HG03064 (cell line): ENCODE measurements around the gene FARP1.
A peak's percentile ranks its signal among the peaks of the same experiment; 100 is the strongest.

Source experiments
- ATAC-seq: cut with Tn5 transposase; IDR thresholded peaks from one replicate; pipeline ENCODE4 v1.9.1; 2021; ENCODE audit warnings: low read depth; ENCODE audit not compliant: unreplicated experiment

The FARP1 gene

GRCh38 chr13:98471934-98472333 lies 329.0 kb downstream of the FARP1 start:
- ATAC-seq, result no peak

- ATAC-seq, result no peak
Measured at GRCh38 chr13:98473135-98473787, 330.4 kb downstream of the FARP1 start.

DNA sequence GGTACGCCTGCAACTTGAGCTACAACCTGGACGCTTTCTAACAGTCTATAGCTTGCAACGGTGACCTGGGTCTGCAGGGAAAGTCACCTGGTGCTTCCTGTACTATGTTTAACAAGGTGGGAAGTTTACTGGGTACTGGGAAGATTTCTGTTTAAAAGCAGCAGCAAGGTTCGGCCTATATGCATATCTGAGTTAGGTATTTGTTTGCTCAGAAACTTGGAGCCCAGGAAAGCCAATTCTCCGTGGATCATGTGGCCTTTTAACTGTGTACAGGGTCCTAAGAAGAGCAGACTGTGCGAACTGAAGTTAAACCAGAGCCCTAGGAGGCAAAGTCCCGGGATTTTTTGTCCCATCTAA lies 330.9 kb downstream of the FARP1 start:
- ATAC-seq, result no peak

GRCh38 chr13:98474292-98474691 lies 331.4 kb downstream of the FARP1 start:
- no peak for ATAC-seq

GRCh38 chr13:98474761-98475160 lies 331.9 kb downstream of the FARP1 start:
- no peak for ATAC-seq

DNA sequence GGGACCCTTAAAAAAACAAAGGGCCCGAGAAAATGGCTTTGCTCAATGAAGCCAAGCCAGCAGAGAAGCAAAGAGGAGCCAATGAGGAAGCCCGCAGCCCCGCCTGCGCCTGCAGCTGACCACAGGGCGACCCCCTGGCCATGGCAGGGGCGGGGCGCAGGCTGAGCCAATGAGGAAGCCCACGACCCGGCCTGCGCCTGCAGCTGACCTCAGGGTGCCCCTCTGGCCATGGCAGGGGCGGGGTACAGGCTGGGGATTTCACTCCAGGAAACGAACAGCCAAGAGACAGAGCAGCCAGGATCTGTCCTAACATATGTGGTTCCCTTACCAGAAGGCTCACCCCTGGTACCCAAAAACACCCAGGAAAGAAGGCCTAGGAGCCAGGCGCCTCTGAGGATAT lies 332.6 kb downstream of the FARP1 start:
- no peak for ATAC-seq

DNA sequence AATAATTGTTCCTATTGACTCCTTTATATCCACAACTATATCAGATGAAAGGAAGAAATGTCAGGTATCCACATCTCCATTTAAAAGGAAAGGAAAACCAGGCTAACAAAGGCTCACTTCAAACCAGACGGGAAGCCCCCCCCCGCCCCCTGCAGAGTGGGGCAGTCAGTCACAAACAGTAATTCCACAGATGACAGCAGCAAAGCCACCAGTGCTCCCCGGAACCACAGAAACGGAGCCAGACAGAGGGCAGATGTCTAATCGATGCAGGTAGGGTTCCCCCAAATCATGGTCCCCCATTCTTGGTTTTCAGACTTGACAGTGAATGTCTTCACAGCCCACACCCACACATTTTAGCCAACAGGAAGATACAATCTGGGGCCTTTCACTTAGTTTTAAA lies 333.2 kb downstream of the FARP1 start:
- peak; percentile 31 for ATAC-seq

- ATAC-seq, result peak; percentile 93
Measured at GRCh38 chr13:98476538-98476966, 333.7 kb downstream of the FARP1 start.

GRCh38 chr13:98478189-98479129 lies 335.6 kb downstream of the FARP1 start:
- ATAC-seq, result peak; percentile 34

- ATAC-seq, result no peak
Measured at GRCh38 chr13:98479496-98480003, 336.7 kb downstream of the FARP1 start.

DNA sequence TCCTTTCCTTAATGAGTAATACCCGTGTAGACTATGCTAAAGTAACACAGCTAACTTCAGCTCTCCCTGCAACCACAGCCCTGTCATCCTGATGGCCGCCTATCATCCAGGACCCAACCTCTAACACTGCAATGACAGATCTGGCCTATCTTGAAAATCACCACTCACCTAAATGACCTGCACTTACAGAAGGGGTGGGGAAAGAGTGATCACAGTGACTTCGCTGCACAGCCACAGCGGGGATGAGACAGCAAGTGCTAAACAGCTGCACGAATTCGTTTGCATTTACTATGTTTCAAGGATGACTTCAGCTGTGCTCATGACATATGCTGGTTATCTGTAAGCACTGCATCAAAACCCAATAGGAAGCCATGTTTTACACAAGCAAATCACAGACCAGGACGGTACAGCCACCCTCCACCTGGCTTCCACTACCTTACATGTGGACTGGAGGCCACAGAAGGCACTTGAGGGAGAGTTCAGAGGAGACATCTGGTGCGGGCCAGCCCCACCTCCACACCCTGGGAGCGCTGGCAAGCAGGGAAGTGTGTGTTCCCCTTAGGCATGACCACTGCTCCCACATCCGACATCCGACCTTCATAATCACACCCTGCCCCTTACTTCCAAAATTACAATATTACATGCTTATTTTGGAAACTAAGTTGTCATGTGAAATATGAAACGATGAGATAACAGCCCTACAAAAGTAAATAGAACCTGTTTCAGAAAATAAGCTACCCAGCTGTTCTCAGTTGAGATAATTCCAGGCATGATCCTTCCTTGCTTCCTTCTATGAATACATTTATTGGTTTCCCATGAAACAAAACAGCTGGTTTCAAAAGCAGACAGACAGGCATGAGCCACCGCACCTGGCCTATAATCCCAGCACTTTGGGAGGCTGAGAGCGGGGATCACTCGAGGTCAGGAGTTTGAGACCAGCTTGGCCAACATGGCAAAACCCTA lies 338.3 kb downstream of the FARP1 start:
- ATAC-seq, result no peak

DNA sequence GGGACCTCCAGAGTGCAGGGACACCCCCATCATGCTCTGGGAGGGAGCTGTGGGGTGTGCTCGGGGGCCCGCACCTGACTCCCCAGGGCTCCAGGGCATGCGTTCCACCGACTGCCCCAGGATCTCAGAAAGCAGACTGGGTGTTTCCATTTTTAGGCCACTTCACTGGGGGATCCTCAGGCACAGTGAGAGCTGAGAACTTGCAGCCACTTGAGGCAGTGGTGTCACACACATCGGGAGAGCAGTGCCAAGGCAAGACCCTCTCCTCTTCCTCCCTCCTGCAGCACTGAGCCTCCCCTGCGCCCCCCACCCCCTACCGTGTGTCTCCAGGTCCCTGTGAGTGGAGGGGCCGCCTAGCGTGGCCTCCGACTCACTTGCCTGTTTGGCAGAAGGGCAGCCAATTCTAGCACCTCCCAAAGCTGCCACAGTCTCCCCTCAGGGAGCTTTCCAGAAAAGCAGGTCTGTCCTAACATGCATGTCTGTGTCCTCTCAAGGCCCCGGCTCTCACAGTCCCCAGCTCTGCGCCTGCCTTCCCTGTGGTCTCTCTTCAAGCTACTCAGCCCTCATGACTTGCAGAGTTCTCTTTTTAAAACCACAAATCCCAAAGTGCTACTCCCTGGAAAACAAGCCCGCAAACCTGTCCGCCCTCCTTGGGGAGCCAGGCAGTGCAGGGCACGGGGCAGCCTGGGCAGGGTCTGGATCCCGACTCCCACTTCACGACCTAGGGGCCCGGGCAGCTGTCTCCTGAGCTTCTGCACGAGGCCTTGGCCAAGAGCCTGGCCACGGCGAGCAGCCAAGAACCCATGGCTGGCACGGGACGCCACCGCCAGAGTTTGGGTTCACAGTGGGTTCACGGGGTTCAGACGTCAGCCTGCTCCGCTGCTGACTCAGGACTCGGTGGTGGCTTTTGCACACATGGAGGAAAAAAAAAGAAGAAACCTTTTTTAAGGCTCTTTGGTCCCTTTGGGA lies 339.9 kb downstream of the FARP1 start:
- ATAC-seq, result no peak

DNA sequence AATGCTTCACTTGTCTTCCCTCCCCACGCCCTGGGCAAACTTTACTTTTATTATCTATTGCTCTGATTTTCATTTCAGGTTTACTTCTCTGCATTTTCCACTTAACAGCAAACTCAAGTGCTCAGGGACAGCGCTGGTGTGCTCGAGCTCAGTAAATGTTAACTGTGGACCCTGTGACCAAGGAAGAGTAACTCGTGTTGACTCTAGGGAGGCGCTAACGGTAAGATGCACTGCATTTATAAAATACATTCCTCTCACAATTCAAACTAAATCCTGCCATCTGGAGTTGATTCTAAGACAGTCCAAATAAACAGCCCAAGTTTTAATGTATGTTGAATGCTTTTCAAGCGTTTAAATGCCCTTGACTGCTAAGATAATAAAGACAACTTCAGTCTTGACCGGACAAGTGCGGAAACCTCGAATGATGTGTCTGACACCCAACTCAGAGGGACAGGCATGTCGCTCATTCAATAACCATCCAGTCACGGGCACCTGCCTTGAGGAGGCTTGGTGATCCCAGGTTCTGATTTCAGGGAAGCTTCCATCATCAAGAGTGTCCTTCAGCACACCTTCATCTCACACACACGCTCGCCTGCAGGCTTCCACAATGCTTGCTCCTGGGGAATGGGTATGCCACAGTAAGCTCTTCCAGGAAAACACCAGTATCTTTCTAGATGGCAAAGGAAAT lies 340.9 kb downstream of the FARP1 start:
- ATAC-seq, result no peak

GRCh38 chr13:98484289-98485219 lies 341.7 kb downstream of the FARP1 start:
- no peak for ATAC-seq

- ATAC-seq, result no peak
Measured at GRCh38 chr13:98485561-98485960, 342.7 kb downstream of the FARP1 start.

DNA sequence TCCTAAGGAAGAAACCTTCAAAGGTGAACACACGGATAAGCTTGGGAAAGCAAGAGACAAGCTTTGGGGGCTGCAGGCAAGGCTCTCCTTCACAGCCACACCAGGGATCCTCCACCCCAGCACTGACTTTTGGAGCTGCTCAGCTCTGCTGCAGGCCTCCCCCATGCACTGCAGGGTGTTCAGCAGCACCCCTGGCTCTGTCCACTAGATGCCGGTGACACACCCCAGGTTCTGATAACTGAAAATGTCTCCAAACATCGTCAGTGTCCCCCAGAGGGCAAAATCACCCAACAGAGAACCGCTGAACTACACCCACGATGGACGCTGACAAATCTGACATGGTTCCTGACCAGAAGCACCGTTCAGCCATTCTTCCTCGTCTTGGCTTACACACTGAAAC lies 343.5 kb downstream of the FARP1 start:
- ATAC-seq, result no peak

GRCh38 chr13:98487016-98487415 lies 344.1 kb downstream of the FARP1 start:
- no peak for ATAC-seq

- no peak for ATAC-seq
Measured at GRCh38 chr13:98487522-98487921, 344.6 kb downstream of the FARP1 start.
